GM18870 (cell line): ENCODE measurements around the gene TMEM229B.

Experiments used
- ATAC-seq: cut with Tn5 transposase; IDR thresholded peaks from one replicate; pipeline ENCODE4 v1.9.1; 2021; ENCODE audit warnings: moderate library complexity; ENCODE audit not compliant: unreplicated experiment

The TMEM229B gene

DNA sequence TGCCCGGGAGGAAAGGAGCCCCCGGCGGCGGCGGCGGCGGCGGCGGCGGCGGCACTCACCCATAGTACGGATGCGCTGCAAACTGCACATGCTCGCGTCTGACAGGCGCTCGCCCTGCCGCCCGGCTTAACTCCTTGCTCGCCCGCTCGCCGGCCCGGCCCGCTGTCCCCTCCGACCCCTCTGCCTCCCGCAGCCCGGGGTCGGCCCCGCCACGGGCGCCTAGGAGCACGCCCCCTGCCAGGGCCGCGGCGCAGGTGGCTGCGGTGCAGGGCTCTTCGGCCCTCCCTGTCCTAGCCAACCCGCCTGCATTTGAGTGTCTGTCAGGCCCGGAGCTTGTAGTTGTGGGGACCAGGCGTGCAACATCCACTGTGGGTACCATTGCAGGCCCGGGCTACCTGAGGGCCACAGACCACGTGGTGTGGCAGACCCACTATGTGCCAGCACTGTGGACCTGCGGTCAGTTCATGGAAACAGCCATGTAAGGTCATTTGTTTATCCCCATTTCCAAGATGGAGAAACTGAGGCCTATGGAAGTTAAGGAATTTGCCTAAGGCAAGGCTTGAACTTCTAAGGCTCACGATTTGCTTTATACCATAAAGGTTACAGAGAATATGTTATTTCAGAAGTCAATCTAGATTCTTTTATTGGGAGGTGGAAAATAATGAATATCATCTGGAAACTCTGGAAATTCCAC lies 27.0 kb upstream of the TMEM229B start:
- ATAC-seq, result no peak

- ATAC-seq, result no peak
Observed at GRCh38 chr14:67514650-67515385, 26.3 kb upstream of the TMEM229B start.

- ATAC-seq, result no peak
Observed at GRCh38 chr14:67514203-67514607, 25.7 kb upstream of the TMEM229B start.

- ATAC-seq, result no peak
Observed at GRCh38 chr14:67513631-67514108, 25.1 kb upstream of the TMEM229B start.

DNA sequence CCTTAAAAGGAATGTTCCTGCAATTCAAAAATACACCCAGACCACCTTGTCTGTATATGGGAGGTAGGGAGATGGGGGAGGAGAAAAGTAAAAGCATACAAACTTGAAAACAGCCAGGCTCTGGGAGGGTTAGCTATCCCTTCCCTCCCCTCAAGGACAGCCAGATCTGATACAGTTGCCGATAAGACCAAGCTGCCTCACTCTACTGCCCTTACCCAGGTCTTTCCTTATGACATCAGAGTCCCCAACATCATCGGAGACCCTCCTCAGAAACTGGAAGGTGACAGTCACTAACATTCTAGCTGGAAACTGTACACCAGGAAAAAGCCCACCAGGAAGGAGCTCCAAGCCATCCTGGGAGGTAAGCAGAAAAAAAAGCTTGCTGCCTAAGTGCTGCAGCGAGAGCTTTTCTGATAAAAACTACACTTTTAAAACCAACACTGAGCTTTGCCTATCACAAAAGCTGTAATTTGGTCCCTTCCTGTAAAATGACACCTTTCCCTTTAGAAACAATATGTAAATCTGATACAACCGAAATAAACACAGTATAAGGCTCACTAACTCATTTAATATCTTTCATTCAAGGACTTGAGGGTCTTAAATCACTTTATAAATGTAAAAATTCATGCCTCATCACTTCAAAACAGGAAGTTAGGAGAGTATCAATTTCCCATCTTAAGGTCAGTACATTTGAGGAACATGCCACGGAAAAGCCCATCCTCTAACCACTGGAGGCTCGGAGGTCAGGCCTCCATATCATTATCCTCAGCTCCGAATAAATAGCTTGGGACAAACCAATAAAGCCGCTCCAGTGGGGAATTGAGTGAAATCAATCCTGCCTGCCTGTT lies 24.2 kb upstream of the TMEM229B start:
- ATAC-seq, result no peak

GRCh38 chr14:67510836-67511235 lies 22.3 kb upstream of the TMEM229B start:
- no peak for ATAC-seq

- ATAC-seq, result no peak
Observed at GRCh38 chr14:67510121-67510520, 21.6 kb upstream of the TMEM229B start.

- no peak for ATAC-seq
Observed at GRCh38 chr14:67508956-67509355, 20.4 kb upstream of the TMEM229B start.

- no peak for ATAC-seq
Observed at GRCh38 chr14:67505254-67505653, 16.7 kb upstream of the TMEM229B start.

DNA sequence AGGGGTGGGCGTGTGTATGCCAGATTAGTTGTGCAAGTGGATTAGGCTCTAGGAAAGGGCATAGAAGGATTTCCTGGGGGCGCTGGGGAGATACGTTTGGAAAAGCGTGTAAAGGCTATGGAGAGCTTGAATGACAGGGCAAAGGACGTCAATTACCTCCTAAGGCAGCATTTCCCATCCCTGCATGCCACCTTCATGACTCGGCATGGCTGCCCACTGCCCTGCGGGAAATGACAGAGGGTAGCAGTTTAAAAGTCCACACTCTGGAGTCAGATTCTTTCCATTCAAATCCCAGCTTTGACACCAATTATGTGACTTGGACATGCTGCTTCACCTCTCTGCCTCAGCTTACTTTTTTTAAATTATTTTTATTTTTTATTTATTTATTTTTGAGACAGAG lies 14.8 kb upstream of the TMEM229B start:
- no peak for ATAC-seq

GRCh38 chr14:67502867-67503266 lies 14.3 kb upstream of the TMEM229B start:
- no peak for ATAC-seq

DNA sequence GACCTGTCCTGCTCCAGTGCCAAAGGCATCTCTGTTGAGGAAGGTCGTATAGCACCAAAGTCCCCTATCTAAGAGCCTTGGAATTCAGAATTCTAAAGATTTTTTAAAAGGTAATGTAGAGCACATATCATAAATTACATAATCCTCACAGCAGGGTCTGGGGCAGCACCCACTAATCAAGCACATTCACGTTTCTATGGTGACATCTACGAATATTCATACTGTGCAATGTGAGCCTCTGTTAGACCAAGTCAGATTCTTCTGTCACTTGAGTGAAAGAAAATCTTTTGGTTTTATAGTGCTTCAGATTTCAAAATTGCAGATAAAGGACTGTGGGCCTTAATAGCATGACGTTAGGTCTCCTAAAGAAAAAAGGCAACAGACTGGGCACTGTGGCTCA lies 13.1 kb upstream of the TMEM229B start:
- ATAC-seq, result no peak

DNA sequence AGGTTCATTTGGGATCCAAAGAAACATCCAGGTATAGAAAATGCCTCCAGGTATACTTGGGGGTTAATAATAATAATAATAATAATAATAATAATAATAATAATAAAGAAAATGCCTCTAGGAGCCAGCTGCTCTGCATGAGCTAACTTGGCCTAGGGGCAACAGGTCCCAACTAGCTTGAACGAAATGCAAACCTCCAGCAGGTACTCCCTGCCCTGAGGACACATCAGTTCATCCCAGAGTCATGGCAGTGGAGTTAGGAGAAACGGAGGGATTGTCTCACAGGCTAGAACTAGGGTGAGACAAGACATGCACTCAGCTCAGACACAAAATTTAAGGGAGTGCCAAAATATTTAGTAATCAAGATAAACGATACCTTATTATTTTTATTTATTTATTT lies 12.5 kb upstream of the TMEM229B start:
- no peak for ATAC-seq

DNA sequence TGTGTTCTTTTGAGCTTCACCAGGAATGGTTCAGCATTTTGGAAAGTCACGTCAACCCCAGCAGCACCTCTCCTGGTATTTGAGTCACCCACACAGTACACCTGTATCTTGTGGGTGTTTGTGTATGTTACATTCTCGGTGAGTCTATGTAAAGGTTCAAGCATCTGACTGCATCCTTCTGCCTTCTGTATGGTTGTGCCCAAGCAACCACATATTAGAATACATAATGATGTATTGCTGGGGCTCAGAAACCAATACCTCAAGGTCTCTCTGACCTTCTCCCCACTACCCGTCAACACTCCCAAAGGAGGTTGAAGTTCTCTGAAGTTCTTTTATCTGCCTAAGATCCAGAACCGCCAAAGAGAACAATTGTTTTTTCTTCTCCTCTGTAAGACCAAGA lies 9.2 kb upstream of the TMEM229B start:
- no peak for ATAC-seq

GRCh38 chr14:67497216-67497615 lies 8.7 kb upstream of the TMEM229B start:
- ATAC-seq, result no peak

DNA sequence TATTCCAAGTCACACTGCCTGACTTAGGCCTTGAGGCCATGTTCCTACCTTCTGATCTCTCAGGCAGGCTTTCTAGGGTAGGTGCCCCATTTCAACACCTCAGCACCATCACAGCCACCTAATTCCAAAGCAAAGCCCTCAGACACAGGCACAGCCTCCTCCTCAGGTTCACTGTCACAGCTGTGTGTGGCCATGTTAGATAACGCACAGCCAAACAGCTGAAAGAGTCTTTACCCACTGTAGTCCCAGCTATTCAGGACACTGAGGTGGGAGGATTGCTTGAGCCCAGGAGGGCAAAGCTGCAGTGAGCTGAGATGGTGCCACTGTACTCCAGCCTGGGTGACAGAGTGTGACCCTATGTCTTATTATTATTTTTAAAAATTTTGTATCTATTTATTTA lies 7.3 kb upstream of the TMEM229B start:
- ATAC-seq, result no peak

DNA sequence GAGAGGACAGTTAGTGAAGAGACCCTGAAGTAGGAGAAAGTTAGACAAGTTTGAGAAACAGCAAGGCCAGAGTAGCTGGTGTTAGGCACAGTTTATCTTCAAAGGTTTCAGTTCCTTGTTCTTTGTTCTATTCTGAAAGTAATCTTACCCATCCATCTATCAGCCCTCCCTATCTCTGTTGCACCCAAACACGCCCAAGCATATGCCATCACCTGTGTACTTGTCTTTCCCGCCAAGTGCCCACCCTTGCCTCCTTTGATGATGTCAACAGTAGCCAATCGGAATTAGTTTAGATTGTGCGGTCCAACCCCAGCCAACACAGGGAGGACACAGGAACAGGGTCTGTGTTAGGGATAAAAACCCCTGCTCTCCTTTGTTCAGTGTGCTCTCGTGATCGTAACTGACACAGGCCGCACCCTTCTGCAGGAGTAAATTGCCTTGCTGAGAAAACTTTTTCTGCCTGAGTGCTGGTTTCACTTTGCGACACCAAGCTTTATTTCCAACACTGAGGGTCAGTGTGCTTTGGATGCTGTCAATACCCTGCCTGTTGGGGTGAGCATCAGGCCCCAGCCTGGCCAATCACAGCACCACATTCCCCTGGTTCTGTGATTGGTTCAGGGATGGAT lies 4.7 kb upstream of the TMEM229B start:
- ATAC-seq, result peak; percentile 27

DNA sequence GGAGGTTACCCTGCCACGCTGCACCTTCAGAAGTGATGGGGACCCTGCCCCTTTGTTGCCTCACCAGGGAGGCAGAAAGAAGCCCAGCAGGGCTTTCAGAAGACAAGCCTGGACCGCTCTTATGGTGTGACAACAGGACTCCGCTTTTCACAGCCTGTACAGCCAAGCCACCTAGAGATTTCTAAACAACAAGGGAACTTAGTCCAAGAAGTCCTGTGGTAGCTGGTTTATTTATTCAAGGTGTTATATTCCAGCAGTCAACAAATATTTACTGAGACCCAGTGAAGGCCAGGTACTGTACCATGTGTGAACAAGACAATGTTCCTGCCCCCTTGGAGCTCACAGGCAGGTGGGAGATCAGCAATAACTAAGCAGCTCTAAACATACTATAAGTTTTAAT lies 4.0 kb upstream of the TMEM229B start:
- ATAC-seq, result no peak

- no peak for ATAC-seq
Observed at GRCh38 chr14:67491741-67492507, 3.4 kb upstream of the TMEM229B start.

DNA sequence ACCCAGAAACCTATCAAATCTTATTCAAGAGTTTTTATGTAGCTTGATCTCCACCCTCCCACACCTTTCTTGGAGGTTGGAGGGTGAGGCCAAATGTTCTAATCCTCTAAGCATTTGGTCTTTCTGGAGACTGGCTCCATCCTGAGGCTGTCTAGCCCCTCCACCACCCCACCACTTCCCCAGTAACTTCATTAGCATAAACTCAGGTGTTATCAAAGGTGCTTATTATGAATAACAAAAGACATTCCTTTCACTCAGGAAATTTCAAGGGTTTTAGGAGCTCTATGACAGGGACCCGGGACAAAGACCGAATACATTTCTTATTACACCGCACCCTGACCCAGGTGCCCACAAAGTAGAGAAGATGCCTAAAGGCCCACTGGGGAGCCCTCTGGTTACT lies 2.8 kb upstream of the TMEM229B start:
- ATAC-seq, result no peak
